Measurements from ENCODE around the gene SPEN. TPM values are rescaled to one million over a fixed set of nuclear protein-coding genes. Genes with fewer than 3 reads are reported as not detected.
A peak's percentile ranks its signal among the peaks of the same experiment; 100 is the strongest.

SPEN gene
- total and polyA plus RNA-seq, 2 of the 13 experiments (the other 11 are each of a cell fraction or from before 2014, with no cell fraction given) = 4.8 to 14.0 TPM

GRCh38 chr1:15885701-15886610 lies 38.4 kb downstream of the SPEN start (continued):
- TF ChIP-seq, protein P1, sequence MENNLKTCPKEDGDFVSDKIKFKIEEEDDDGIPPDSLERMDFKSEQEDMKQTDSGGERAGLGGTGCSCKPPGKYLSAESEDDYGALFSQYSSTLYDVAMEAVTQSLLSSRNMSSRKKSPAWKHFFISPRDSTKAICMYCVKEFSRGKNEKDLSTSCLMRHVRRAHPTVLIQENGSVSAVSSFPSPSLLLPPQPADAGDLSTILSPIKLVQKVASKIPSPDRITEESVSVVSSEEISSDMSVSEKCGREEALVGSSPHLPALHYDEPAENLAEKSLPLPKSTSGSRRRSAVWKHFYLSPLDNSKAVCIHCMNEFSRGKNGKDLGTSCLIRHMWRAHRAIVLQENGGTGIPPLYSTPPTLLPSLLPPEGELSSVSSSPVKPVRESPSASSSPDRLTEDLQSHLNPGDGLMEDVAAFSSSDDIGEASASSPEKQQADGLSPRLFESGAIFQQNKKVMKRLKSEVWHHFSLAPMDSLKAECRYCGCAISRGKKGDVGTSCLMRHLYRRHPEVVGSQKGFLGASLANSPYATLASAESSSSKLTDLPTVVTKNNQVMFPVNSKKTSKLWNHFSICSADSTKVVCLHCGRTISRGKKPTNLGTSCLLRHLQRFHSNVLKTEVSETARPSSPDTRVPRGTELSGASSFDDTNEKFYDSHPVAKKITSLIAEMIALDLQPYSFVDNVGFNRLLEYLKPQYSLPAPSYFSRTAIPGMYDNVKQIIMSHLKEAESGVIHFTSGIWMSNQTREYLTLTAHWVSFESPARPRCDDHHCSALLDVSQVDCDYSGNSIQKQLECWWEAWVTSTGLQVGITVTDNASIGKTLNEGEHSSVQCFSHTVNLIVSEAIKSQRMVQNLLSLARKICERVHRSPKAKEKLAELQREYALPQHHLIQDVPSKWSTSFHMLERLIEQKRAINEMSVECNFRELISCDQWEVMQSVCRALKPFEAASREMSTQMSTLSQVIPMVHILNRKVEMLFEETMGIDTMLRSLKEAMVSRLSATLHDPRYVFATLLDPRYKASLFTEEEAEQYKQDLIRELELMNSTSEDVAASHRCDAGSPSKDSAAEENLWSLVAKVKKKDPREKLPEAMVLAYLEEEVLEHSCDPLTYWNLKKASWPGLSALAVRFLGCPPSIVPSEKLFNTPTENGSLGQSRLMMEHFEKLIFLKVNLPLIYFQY (CRISPR knock-in tag; IDR thresholded peaks at IDR 0.05; ENCODE audit: borderline replicate concordance) = peak; percentile 77; the same call in 1 of the 2 replicates
- TF ChIP-seq BATF2 (CRISPR knock-in tag; IDR thresholded peaks at IDR 0.05) (no peak), SALL1 (CRISPR knock-in tag; IDR thresholded peaks at IDR 0.05) (peak; percentile 47; the same call in 1 of the 2 replicates), TMF1 (CRISPR knock-in tag; IDR thresholded peaks at IDR 0.05; ENCODE audit: low read depth) (no peak), ZNF44 (CRISPR knock-in tag; IDR thresholded peaks at IDR 0.05) (no peak), ZNF256 (CRISPR knock-in tag; conservative IDR thresholded peaks at IDR 0.05) (no peak), ZNF770 (CRISPR knock-in tag; IDR thresholded peaks at IDR 0.05) (no peak), ZSCAN20 (CRISPR knock-in tag; IDR thresholded peaks at IDR 0.05; ENCODE audit: borderline replicate concordance) (0 out of 2 replicates have a peak, but pooled peaks have one; percentile 59), ELF3 (CRISPR knock-in tag; IDR thresholded peaks at IDR 0.05) (peak; percentile 81), SP5 (CRISPR knock-in tag; IDR thresholded peaks at IDR 0.05; ENCODE audit: borderline replicate concordance, low read depth) (peak; percentile 82), NFIB (CRISPR knock-in tag; IDR thresholded peaks at IDR 0.05; ENCODE audit: borderline replicate concordance) (no peak), RERE (CRISPR knock-in tag; IDR thresholded peaks at IDR 0.05; ENCODE audit: low read depth) (no peak)
- TF ChIP-seq, protein P2, sequence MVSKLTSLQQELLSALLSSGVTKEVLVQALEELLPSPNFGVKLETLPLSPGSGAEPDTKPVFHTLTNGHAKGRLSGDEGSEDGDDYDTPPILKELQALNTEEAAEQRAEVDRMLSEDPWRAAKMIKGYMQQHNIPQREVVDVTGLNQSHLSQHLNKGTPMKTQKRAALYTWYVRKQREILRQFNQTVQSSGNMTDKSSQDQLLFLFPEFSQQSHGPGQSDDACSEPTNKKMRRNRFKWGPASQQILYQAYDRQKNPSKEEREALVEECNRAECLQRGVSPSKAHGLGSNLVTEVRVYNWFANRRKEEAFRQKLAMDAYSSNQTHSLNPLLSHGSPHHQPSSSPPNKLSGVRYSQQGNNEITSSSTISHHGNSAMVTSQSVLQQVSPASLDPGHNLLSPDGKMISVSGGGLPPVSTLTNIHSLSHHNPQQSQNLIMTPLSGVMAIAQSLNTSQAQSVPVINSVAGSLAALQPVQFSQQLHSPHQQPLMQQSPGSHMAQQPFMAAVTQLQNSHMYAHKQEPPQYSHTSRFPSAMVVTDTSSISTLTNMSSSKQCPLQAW (CRISPR knock-in tag; IDR thresholded peaks at IDR 0.05) = peak; percentile 59
